Measurements from ENCODE around the gene DUS3L.
"Not testable (repeated sequence)": the region's sequence is repeated elsewhere in the genome, so short reads cannot be mapped to it uniquely, and the experiment has no call there.

Gene DUS3L

GRCh38 chr19:5799247-5800241 is 8.6 kb upstream of the DUS3L start:
- no peak for FAIRE-seq

- FAIRE-seq: no peak
These were observed 7.3 kb upstream of the DUS3L start for GRCh38 chr19:5798244-5798643.

- FAIRE-seq: no peak
These were observed 4.5 kb upstream of the DUS3L start for GRCh38 chr19:5795382-5795919.

- no peak for FAIRE-seq
These were observed 2.2 kb upstream of the DUS3L start for GRCh38 chr19:5793188-5793587.

GRCh38 chr19:5792224-5792623 is 1.3 kb upstream of the DUS3L start:
- no peak for FAIRE-seq

- no peak for FAIRE-seq
These were observed 941 bp downstream of the DUS3L start for GRCh38 chr19:5789886-5790558.

- FAIRE-seq: no peak
These were observed 1.6 kb downstream of the DUS3L start for GRCh38 chr19:5789351-5789761.

GRCh38 chr19:5788422-5788821 is 2.5 kb downstream of the DUS3L start:
- FAIRE-seq: no peak

- FAIRE-seq: no peak
These were observed 3.4 kb downstream of the DUS3L start for GRCh38 chr19:5787409-5788182.

GRCh38 chr19:5786593-5787408 is 4.2 kb downstream of the DUS3L start:
- no peak for FAIRE-seq

- no peak for FAIRE-seq
These were observed 5.5 kb downstream of the DUS3L start for GRCh38 chr19:5785423-5785822.

GRCh38 chr19:5784581-5785147 is 6.3 kb downstream of the DUS3L start, which contains the start of gene PRR22:
Gene PRR22 (minus strand): TSS chr19:5784746. CDS start chr19:5784660, 86 bp downstream.
- FAIRE-seq: no peak

- no peak for FAIRE-seq
These were observed 7.7 kb downstream of the DUS3L start for GRCh38 chr19:5782945-5783919.

GRCh38 chr19:5782322-5782721 is 8.6 kb downstream of the DUS3L start:
- FAIRE-seq: no peak

GRCh38 chr19:5780916-5781315 is 10.0 kb downstream of the DUS3L start:
- not testable (repeated sequence) for FAIRE-seq

GRCh38 chr19:5778402-5778801 is 12.6 kb downstream of the DUS3L start:
- FAIRE-seq: no peak

GRCh38 chr19:5775668-5776309 is 15.2 kb downstream of the DUS3L start:
- FAIRE-seq: no peak

- FAIRE-seq: no peak
These were observed 16.0 kb downstream of the DUS3L start for GRCh38 chr19:5774921-5775320.

- FAIRE-seq: no peak
These were observed 17.7 kb downstream of the DUS3L start for GRCh38 chr19:5773276-5773675.

GRCh38 chr19:5772416-5772815 is 18.5 kb downstream of the DUS3L start:
- FAIRE-seq: no peak
